HG03039 (cell line): ENCODE data around the gene DNAAF1.
A peak's percentile ranks its signal among the peaks of the same experiment; 100 is the strongest.
"Not testable (repeated sequence)": the region's sequence is repeated elsewhere in the genome, so short reads cannot be mapped to it uniquely, and the experiment has no call there.

ENCODE experiments used
- ATAC-seq: cut with Tn5 transposase; IDR thresholded peaks from one replicate; pipeline ENCODE4 v1.9.1; 2021; ENCODE audit warnings: mild to moderate bottlenecking, moderate library complexity; ENCODE audit not compliant: unreplicated experiment

Gene DNAAF1

GRCh38 chr16:84182680-84183571 is 37.8 kb downstream of the DNAAF1 start:
- no peak for ATAC-seq

- ATAC-seq: no peak
Observed at GRCh38 chr16:84183572-84183875, 38.4 kb downstream of the DNAAF1 start.

GRCh38 chr16:84183911-84184591 is 38.9 kb downstream of the DNAAF1 start:
- no peak for ATAC-seq

- no peak for ATAC-seq
Observed at GRCh38 chr16:84184775-84185174, 39.7 kb downstream of the DNAAF1 start.

- peak; percentile 92 for ATAC-seq
Observed at GRCh38 chr16:84186685-84187437, 41.8 kb downstream of the DNAAF1 start, which contains the start of gene TAF1C. TAF1C (minus strand) TSS chr16:84187057; CDS start chr16:84184988, 2,069 bp downstream.

GRCh38 chr16:84190731-84191388 is 45.8 kb downstream of the DNAAF1 start, which contains the start of gene ADAD2:
ADAD2 (plus strand) TSS chr16:84191157; CDS start chr16:84191231, 74 bp downstream.
- no peak for ATAC-seq

- ATAC-seq: no peak
Observed at GRCh38 chr16:84191466-84191865, 46.4 kb downstream of the DNAAF1 start.

GRCh38 chr16:84193480-84193879 is 48.4 kb downstream of the DNAAF1 start:
- no peak for ATAC-seq

- no peak for ATAC-seq
Observed at GRCh38 chr16:84194018-84194417, 48.9 kb downstream of the DNAAF1 start.

- ATAC-seq: no peak
Observed at GRCh38 chr16:84194470-84195200, 49.5 kb downstream of the DNAAF1 start.

GRCh38 chr16:84195201-84196093 is 50.3 kb downstream of the DNAAF1 start:
- ATAC-seq: no peak

- ATAC-seq: no peak
Observed at GRCh38 chr16:84196101-84196500, 51.0 kb downstream of the DNAAF1 start.

GRCh38 chr16:84196727-84197394 is 51.8 kb downstream of the DNAAF1 start:
- no peak for ATAC-seq

GRCh38 chr16:84197466-84198128 is 52.5 kb downstream of the DNAAF1 start:
- ATAC-seq: no peak

- ATAC-seq: no peak
Observed at GRCh38 chr16:84198401-84198800, 53.3 kb downstream of the DNAAF1 start.

- no peak for ATAC-seq
Observed at GRCh38 chr16:84199097-84199496, 54.0 kb downstream of the DNAAF1 start.

GRCh38 chr16:84199861-84200260 is 54.8 kb downstream of the DNAAF1 start:
- ATAC-seq: no peak

GRCh38 chr16:84204551-84204950 is 59.4 kb downstream of the DNAAF1 start:
- not testable (repeated sequence) for ATAC-seq
